Measurements from ENCODE around the gene FAM83C.

GRCh38 chr20:35297740-35298139 lies 5.5 kb upstream of the FAM83C start:
- no peak for TF ChIP-seq FOXM1 (IDR thresholded peaks at IDR 0.05; ENCODE audit: borderline replicate concordance)
- TF ChIP-seq TARDBP (IDR thresholded peaks at IDR 0.05) = no peak
- no peak for TF ChIP-seq PKNOX1 (IDR thresholded peaks at IDR 0.05)
- TF ChIP-seq NFRKB (IDR thresholded peaks at IDR 0.05) = no peak
- TF ChIP-seq SP1 (IDR thresholded peaks at IDR 0.05) = no peak
- no peak for TF ChIP-seq BHLHE40 (IDR thresholded peaks at IDR 0.05; ENCODE audit: borderline replicate concordance)

Data from HEK293T (cell line).